Activated CD4-positive, alpha-beta T cell treated with anti-CD3 and anti-CD28 coated beads, Interleukin-2, amount 10 ng/mL, durations not matched to agents 7 days and 5 days (primary cell): ENCODE results near the gene PTPA. TPM values are rescaled to one million over a fixed set of nuclear protein-coding genes. Genes with fewer than 3 reads are reported as not detected.
"Not testable (repeated sequence)": the region's sequence is repeated elsewhere in the genome, so short reads cannot be mapped to it uniquely, and the experiment has no call there.

ENCODE experiments used
- CTCF ChIA-PET: fragments of 350-600 bp; sonication (Branson Sonifier 250); formaldehyde crosslinking; loops from one replicate; lab custom pipeline; 2021; ENCODE audit warnings: antibody characterized with exemption; lab: Charles Lee
- POLR2A ChIA-PET: fragments of 350-600 bp; sonication (Branson Sonifier 250); formaldehyde crosslinking; loops from one replicate; lab custom pipeline; 2021; ENCODE audit warnings: antibody characterized with exemption; lab: Charles Lee
- DNase-seq: peaks from one replicate; pipeline ENCODE4 v3.0.0-alpha.2; 2020
- H3K27ac Mint-ChIP-seq: one replicate; pipeline ENCODE4 v1.8.0; 2021; ENCODE audit warnings: mild to moderate bottlenecking, moderate library complexity, mixed read lengths
- H3K27me3 Mint-ChIP-seq: one replicate; pipeline ENCODE4 v1.8.0; 2021; ENCODE audit warnings: mixed read lengths
- H3K36me3 Mint-ChIP-seq: one replicate; pipeline ENCODE4 v1.8.0; 2021; ENCODE audit warnings: low read depth, mixed read lengths
- H3K4me1 Mint-ChIP-seq: one replicate; pipeline ENCODE4 v1.8.0; 2021; ENCODE audit warnings: mixed read lengths
- H3K4me3 Mint-ChIP-seq: one replicate; pipeline ENCODE4 v1.8.0; 2021; ENCODE audit warnings: mild to moderate bottlenecking, moderate library complexity, mixed read lengths
- H3K9me3 Mint-ChIP-seq: one replicate; pipeline ENCODE4 v1.8.0; 2021; ENCODE audit warnings: mixed read lengths
- total RNA-seq, 2 experiments: library from RNA; stranded (reverse); gene quantifications; one replicate each; pipeline ENCODE4 v1.2.3, GENCODE V29; 2021

The PTPA gene
- total RNA-seq, 2 experiments from 2014 or later, result 96.4 to 111 TPM

GRCh38 chr9:129156163-129156562 is 44.9 kb downstream of the PTPA start:
- CTCF ChIA-PET, result interaction anchor here (0.6 to 2.1 kb wide), 5 partner anchors 11 to 469 kb away, joined by 3 to 7 read pairs (median 4); no protein-coding TSS in a partner anchor
- no peak overlapping the region for H3K27ac Mint-ChIP-seq

DNA sequence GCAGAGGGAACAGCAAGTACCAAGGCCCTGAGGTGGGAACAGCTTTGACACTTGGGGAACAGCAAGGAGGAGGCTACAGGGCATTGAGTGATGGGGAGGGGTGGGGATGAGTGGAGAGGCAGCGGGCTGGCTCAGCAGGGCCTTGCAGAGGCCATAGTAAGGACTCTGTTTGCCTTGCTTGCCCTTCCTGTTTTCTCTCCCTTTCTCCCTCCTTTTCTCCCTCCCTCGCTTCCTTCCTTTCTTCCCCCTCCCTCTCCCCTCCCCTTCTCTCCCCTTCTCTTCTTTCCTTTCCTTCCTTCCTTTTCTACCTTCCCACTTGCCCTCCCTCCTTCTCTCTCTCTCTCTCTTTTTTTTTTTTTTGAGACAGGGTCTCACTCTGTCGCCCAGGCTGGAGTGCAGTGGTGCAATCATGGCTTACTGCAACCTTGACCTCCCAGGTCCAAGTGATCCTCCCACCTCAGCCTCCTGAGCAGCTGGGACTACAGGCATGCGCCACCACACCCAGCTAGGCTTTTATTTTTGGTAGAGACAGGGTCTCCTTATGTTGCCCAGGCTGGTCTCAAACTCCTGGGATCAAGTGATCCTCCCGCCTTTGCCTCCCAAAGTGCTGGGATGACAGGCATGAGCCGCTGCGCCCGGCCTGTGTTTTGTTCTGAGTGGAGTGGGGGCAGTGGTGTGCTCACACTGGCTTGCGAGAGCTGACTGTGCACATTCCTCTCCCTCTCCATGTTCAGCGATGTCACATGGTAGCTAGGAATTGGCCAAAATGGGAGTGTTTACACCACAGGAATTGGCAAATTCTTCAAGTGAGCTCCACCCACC is 49.7 kb downstream of the PTPA start:
- no peaks in the 10 kb centered on the region for H3K27me3 Mint-ChIP-seq
- H3K4me1 Mint-ChIP-seq, result no peaks in the 10 kb centered on the region
- ChIA-PET CTCF (interaction anchor here (1.0 to 4.0 kb wide), 5 partner anchors 9 to 29 kb away, joined by 3 to 25 read pairs (median 4); no protein-coding TSS in a partner anchor), POLR2A (no interaction called here)
- no peak for DNase-seq
- H3K36me3 Mint-ChIP-seq, result no peaks in the 10 kb centered on the region
- no peak overlapping the region for H3K27ac Mint-ChIP-seq
- no peaks in the 10 kb centered on the region for H3K9me3 Mint-ChIP-seq
- H3K4me3 Mint-ChIP-seq, result no peak overlapping the region

More at GRCh38 chr9:129156163-129156562, 44.9 kb downstream of the PTPA start:
- no peaks in the 10 kb centered on the region for H3K9me3 Mint-ChIP-seq
- H3K4me1 Mint-ChIP-seq, result no peaks in the 10 kb centered on the region
- H3K4me3 Mint-ChIP-seq, result no peak overlapping the region
- H3K36me3 Mint-ChIP-seq, result no peaks in the 10 kb centered on the region
- no peaks in the 10 kb centered on the region for H3K27me3 Mint-ChIP-seq
- no peak for DNase-seq
- POLR2A ChIA-PET, result no interaction called here

DNA sequence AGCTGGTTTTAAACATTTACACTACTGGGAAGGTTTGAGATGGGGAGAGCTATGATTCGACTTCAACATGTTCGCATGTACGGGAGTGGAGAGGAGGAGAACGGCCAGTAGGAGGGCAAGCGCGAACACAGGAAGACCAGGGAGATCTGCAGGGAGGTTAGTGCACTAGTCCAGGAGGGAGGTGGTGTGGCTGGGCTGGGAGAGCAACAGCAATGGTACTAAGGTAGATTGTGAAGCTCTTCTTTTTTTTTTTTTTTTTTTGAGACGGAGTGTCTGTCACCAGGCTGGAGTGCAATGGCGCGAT is 50.3 kb downstream of the PTPA start:
- no peak overlapping the region for H3K4me3 Mint-ChIP-seq
- CTCF ChIA-PET, result interaction anchor here (0.7 to 4.0 kb wide), 5 partner anchors 9 to 92 kb away, joined by 3 to 25 read pairs (median 4); no protein-coding TSS in a partner anchor
- no peak for DNase-seq
- no peaks in the 10 kb centered on the region for H3K27me3 Mint-ChIP-seq
- no peaks in the 10 kb centered on the region for H3K36me3 Mint-ChIP-seq
- peaks cover 3% of the 10 kb centered on the region for H3K4me1 Mint-ChIP-seq
- H3K9me3 Mint-ChIP-seq, result no peaks in the 10 kb centered on the region
- POLR2A ChIA-PET, result no interaction called here
- H3K27ac Mint-ChIP-seq, result no peak overlapping the region

DNA sequence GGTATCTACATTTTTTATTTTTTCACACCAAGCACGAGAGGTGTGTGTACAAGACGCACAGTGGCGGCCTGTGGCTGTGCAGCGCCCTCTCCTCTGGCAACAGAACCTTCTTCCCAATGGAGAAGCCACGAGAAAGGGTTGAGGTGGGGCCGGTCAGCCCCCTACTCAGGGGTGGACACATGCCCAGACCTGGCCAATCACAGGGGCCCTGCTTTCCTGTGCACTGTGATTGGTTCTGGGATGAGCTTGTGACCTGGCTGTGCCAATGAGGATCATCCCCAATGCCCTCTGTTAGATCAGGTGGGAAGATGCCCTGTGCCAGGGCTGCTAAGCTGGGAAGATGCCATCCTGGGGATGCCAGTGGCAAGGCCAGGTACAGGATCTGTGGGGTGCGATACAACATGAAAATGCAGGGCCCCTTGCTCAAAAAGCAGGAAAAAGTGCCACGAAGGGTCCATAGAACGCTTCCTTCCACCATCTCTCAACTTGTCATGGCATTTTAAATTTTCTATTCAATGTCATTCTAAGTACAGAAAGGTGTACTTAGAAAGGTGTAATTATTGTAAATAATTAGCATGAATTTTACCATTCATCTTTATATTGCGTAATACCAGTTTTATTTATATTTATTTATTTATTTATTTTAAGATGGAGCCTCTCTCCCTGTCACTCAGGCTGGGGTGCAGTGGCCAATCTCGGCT is 51.4 kb downstream of the PTPA start:
- Mint-ChIP-seq H3K9me3 (no peaks in the 10 kb centered on the region), H3K36me3 (no peaks in the 10 kb centered on the region), H3K27ac (no peak overlapping the region), H3K27me3 (no peaks in the 10 kb centered on the region), H3K4me3 (no peak overlapping the region), H3K4me1 (peaks cover 13% of the 10 kb centered on the region)
- ChIA-PET CTCF (interaction anchor here (1.4 to 4.0 kb wide), 2 partner anchors 11 to 20 kb away, joined by 4 to 25 read pairs; no protein-coding TSS in a partner anchor), POLR2A (no interaction called here)
- no peak for DNase-seq

GRCh38 chr9:129163198-129163670 is 52.0 kb downstream of the PTPA start:
- H3K27ac Mint-ChIP-seq, H3K36me3 Mint-ChIP-seq, POLR2A ChIA-PET, H3K4me3 Mint-ChIP-seq, H3K9me3 Mint-ChIP-seq, DNase-seq, H3K27me3 Mint-ChIP-seq: not testable (repeated sequence)
- H3K4me1 Mint-ChIP-seq, result peaks cover 19% of the 10 kb centered on the region
- CTCF ChIA-PET, result interaction anchor here (1.4 to 4.0 kb wide), 4 partner anchors 11 to 24 kb away, joined by 4 to 26 read pairs (median 16); no protein-coding TSS in a partner anchor

- no peak for DNase-seq
- Mint-ChIP-seq H3K27me3 (no peaks in the 10 kb centered on the region), H3K36me3 (no peaks in the 10 kb centered on the region), H3K27ac (no peak overlapping the region), H3K9me3 (no peaks in the 10 kb centered on the region), H3K4me1 (peaks cover 24% of the 10 kb centered on the region), H3K4me3 (no peak overlapping the region)
- ChIA-PET CTCF (interaction anchor here (1.4 to 3.5 kb wide), 3 partner anchors 10 to 25 kb away, joined by 4 to 26 read pairs (median 6); no protein-coding TSS in a partner anchor), POLR2A (no interaction called here)
Measured at GRCh38 chr9:129163753-129164152, 52.5 kb downstream of the PTPA start.

GRCh38 chr9:129164246-129164930 is 53.2 kb downstream of the PTPA start:
- Mint-ChIP-seq H3K27ac (no peak overlapping the region), H3K4me1 (peaks cover 25% of the 10 kb centered on the region), H3K36me3 (no peaks in the 10 kb centered on the region), H3K27me3 (no peaks in the 10 kb centered on the region), H3K9me3 (no peaks in the 10 kb centered on the region), H3K4me3 (no peak overlapping the region)
- ChIA-PET POLR2A (no interaction called here), CTCF (interaction anchor here (1.2 to 3.5 kb wide), 4 partner anchors 10 to 25 kb away, joined by 3 to 26 read pairs (median 8); no protein-coding TSS in a partner anchor)
- DNase-seq, result no peak

- Mint-ChIP-seq H3K4me1 (peaks cover 29% of the 10 kb centered on the region), H3K36me3 (no peaks in the 10 kb centered on the region), H3K9me3 (no peaks in the 10 kb centered on the region), H3K27me3 (no peaks in the 10 kb centered on the region), H3K4me3 (no peak overlapping the region), H3K27ac (no peak overlapping the region)
- DNase-seq, result no peak
- POLR2A ChIA-PET, result no interaction called here
- CTCF ChIA-PET, result interaction anchor here (0.7 to 3.5 kb wide), 5 partner anchors 9 to 446 kb away, joined by 3 to 26 read pairs (median 6); no protein-coding TSS in a partner anchor
Measured at GRCh38 chr9:129165198-129165597, 54.0 kb downstream of the PTPA start.

GRCh38 chr9:129166623-129167557 is 55.7 kb downstream of the PTPA start:
- H3K27me3 Mint-ChIP-seq, result peaks cover 1% of the 10 kb centered on the region
- peak; percentile 26 for DNase-seq
- H3K4me1 Mint-ChIP-seq, result peaks cover 37% of the 10 kb centered on the region
- CTCF ChIA-PET, result interaction anchor here (0.6 to 3.5 kb wide), 6 partner anchors 7 to 150 kb away, joined by 3 to 26 read pairs (median 10); partner anchors contain the start of gene IER5L
- peak overlapping the region; percentile 40 for H3K4me3 Mint-ChIP-seq
- peak overlapping the region; percentile 42 for H3K27ac Mint-ChIP-seq
- POLR2A ChIA-PET, result no interaction called here
- no peaks in the 10 kb centered on the region for H3K36me3 Mint-ChIP-seq
- no peaks in the 10 kb centered on the region for H3K9me3 Mint-ChIP-seq

GRCh38 chr9:129170229-129170628 is 59.0 kb downstream of the PTPA start:
- ChIA-PET POLR2A (no interaction called here), CTCF (interaction anchor here (0.6 to 1.4 kb wide), 6 partner anchors 10 to 150 kb away, joined by 3 to 5 read pairs (median 4); no protein-coding TSS in a partner anchor)
- H3K27me3 Mint-ChIP-seq, result peaks cover 15% of the 10 kb centered on the region
- peaks cover 45% of the 10 kb centered on the region for H3K4me1 Mint-ChIP-seq
- no peak overlapping the region for H3K4me3 Mint-ChIP-seq
- no peaks in the 10 kb centered on the region for H3K36me3 Mint-ChIP-seq
- H3K27ac Mint-ChIP-seq, result peak overlapping the region; percentile 3
- no peak for DNase-seq
- H3K9me3 Mint-ChIP-seq, result no peaks in the 10 kb centered on the region

GRCh38 chr9:129171993-129172751 is 61.0 kb downstream of the PTPA start:
- CTCF ChIA-PET, result interaction anchor here (0.5 to 4.3 kb wide), 17 partner anchors 11 to 592 kb away, joined by 3 to 32 read pairs (median 5); partner anchors contain the start of gene NTMT1
- Mint-ChIP-seq H3K4me3 (no peak overlapping the region), H3K27me3 (peaks cover 17% of the 10 kb centered on the region), H3K9me3 (no peaks in the 10 kb centered on the region), H3K27ac (no peak overlapping the region), H3K36me3 (no peaks in the 10 kb centered on the region), H3K4me1 (peaks cover 43% of the 10 kb centered on the region)
- no peak for DNase-seq
- POLR2A ChIA-PET, result interaction anchor here (0.6 to 1.2 kb wide), 2 partner anchors 19 to 434 kb away, joined by 3 read pairs; no protein-coding TSS in a partner anchor
